GM21381 (cell line): ENCODE measurements around the gene GCSAML.
"Not testable (repeated sequence)": the region's sequence is repeated elsewhere in the genome, so short reads cannot be mapped to it uniquely, and the experiment has no call there.

Experiments used
- ATAC-seq: cut with Tn5 transposase; IDR thresholded peaks from one replicate; pipeline ENCODE4 v1.9.1; 2021; ENCODE audit warnings: mild to moderate bottlenecking, moderate library complexity; ENCODE audit not compliant: unreplicated experiment

Gene GCSAML

GRCh38 chr1:247548769-247549182 is at the start of gene GCSAML:
Gene GCSAML (plus strand): TSS chr1:247549134. CDS start chr1:247549192, 58 bp downstream.
- ATAC-seq, result no peak

DNA sequence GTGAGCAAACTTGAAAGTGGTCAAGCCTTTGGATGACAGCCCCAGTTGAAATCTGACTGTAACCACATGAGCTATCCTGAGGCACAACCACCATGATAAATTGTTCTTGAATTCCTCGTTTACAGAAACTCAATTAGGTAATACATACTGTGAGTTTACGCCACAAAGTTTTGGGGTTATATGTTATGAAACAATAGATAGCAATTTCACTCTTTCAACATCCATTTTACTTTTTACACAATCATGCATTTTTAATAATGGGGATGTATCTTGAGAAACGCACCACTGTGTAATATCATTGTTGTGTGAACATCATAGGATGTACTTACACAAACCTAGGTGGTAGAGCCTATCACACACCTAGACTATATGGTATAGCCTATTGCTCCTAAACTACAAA is 48.1 kb upstream of the GCSAML start:
- no peak for ATAC-seq

DNA sequence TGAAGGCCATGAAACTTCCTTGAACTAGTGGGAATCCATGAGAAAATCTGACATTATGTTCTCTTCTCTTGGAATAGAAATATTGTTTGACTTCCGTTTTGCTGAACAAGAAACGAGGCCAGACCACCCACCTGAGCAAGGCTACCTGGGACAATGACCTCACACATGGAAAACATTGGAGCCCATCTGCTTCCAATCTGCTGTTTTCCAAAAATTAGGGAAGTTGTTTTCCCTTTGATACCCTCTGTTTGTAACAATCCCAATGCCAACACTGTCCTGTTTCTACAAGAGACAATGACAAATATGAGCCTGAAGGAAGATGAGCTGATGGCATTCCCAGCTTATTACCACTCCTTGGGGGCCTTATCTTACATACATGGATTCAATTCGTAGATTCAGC is 42.1 kb upstream of the GCSAML start:
- ATAC-seq, result no peak

DNA sequence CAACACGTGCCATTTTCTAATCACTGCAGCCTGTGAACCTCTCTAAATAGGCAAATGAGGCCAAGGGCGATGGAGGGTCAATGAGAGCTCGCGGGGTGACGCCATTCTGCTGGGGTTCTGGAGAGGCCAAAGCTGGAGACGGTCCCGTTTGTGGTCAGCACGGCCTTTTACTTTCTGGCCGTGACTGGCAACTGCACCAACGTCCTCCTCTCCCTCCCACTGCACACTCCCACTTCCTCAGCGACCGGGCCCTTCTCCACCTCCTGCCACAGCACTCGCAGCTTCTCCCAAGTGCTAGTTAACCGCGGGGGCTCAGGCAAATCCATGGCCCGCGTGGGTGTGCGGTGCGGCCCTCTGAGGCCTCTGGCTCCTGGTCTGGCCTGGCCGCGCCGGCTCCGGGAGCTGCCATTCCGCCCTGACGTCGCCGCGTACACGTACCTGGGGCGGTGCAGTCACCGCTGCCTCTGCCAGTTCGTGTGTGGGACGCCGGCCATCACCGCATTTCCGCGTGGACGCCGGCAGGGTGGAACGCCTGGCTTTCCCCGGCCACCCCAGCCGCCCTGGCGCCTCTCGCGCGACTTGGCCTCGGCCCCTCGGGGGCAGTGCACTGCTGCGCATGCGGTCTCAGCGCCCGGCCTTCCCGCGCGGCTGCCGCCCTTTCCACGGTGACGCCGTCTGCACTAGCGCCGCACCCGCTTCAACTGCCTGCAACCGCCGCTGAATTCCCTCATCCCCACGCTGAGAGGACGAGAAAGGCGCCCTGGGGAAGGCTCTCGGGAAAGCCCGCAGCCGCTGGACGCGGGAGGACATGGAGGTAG is 30.9 kb upstream of the GCSAML start:
- ATAC-seq, result no peak

- no peak for ATAC-seq
Observed at GRCh38 chr1:247518613-247518891, 30.4 kb upstream of the GCSAML start.

DNA sequence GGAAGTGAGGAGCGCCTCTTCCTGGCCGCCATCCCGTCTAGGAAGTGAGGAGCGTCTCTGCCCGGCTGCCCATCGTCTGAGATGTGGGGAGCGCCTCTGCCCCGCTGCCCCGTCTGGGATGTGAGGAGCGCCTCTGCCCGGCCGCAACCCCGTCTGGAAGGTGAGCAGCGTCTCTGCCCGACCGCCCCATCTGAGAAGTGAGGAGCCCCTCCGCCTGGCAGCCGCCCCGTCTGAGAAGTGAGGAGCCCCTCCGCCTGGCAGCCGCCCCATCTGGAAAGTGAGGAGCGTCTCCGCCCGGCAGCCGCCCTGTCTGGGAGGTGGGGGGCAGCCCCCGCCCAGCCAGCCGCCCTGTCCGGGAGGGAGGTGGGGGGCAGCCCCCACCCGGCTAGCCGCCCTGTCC is 27.0 kb upstream of the GCSAML start:
- not testable (repeated sequence) for ATAC-seq

DNA sequence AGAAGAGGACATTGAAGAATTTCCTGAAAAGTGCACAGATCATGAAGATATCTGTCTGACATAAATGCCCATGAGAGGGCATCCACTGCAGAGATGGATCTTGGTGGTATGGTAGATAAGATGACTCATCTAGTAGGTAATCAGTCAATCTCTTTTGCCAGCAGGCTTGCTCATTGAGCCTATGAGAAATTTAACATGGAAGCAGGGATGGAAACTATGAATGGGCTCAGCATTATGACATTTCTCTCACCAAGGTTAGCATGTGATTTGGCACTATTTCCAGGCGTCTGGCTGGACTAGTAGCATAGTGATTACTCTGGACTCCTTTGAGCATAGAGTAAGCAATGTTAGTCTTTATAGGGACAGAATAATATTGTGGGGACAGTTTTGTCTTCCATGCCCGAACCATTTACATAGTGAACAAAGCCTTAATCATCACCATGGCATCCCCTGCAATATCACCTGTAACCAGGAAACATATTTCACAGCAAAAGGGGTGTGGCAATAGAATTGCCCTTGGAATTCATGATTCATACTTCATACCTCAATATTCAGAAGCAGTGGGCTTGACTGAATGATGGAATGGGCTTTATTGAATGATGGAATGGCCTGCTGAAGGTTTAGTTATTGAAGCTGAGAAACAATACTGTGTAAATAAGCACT is 20.0 kb upstream of the GCSAML start:
- no peak for ATAC-seq

DNA sequence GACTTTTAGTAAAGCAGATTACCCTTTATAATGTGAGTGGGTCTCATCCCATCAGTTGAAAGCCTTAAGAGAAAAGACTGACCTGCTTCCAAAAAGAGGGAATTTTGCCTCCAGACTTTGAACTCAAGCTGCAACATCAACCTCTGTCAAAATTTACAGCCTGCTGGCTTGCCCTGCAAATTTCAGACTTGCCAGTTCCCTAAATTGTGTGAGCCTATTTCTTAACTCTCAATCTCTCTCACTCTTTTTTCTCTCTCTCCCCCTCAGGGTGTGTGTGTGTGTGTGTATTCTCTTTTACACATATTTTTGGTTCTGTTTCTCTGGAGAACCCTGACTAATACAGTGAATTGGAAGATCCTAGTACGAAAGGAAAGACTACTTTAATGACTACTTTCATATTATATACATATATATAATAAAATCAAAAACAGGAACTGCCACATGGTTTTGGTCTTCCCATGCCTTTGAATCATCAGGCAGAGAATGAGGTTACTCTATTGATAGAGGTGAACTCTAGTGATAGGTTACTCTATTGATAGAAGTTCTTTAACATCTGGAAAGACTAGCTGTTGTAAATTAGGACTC is 19.1 kb upstream of the GCSAML start:
- ATAC-seq, result no peak

DNA sequence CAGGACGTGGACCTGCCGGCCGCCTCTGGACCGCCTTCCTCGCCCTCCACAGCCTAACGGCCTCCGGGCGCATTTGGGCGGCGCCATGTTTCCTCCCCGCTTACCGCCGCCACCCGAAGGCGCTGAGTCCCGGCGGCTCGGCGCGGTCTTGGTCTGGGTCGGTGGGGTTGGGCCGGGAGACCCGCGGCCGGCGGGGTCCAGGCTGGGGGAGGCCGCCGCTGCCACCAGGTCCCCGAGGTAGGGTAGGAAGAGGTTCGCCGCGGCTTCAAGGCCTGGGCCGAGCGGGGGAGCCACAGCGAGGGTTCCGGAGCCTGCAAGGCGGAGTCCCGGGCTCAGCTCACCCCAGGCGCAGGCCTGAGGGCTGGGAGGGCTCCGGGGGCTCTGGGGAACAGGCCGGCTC is 18.1 kb upstream of the GCSAML start:
- ATAC-seq, result no peak

GRCh38 chr1:247531937-247532336 is 17.0 kb upstream of the GCSAML start:
- no peak for ATAC-seq

- no peak for ATAC-seq
Observed at GRCh38 chr1:247535402-247535801, 13.5 kb upstream of the GCSAML start.

DNA sequence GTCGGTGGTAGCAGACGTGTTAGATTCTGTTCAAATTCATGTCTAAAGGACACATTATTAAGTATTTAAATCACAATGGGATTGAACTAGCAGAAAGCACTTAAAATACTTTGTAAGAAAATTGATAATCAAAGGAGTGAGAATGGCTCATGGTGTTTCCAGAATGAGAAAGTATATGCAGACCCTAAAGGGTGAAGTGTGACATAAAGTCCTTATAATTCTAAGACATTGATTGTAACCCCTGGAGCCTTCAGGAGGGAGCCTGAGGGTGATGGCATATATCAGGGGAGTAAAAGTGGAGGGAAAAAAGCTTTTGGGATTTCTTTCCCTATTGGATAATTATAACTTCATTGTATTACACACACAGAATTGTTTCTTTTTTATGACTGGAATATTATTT is 12.6 kb upstream of the GCSAML start, which contains the start of gene OR2C3:
TSS of gene OR2C3 (minus strand) at position 101 of the 400 bp plus-strand sequence. CDS start 3,929 bp downstream, outside the sequence.
- ATAC-seq, result no peak

GRCh38 chr1:247538561-247538960 is 10.4 kb upstream of the GCSAML start:
- no peak for ATAC-seq

GRCh38 chr1:247539215-247539614 is 9.7 kb upstream of the GCSAML start:
- no peak for ATAC-seq

DNA sequence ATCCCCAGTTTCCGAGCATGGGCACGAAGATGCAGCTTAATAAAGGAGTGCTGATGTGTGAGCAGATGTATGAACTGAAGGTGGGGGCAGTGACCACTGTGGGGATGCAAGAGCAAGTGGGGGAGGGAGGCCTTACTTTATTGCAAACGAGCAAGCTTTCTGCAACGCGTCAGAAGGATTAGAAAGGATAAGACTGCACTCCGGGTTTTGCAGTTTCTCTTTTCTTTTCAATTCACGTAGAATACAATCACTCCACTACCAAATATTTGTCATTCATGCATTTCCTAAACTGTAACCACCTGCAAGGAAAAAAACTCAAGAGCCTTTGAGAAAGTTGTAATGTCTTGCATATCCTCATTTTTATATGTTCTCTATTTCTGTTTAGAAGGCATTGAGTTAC is 8.4 kb upstream of the GCSAML start:
- no peak for ATAC-seq

DNA sequence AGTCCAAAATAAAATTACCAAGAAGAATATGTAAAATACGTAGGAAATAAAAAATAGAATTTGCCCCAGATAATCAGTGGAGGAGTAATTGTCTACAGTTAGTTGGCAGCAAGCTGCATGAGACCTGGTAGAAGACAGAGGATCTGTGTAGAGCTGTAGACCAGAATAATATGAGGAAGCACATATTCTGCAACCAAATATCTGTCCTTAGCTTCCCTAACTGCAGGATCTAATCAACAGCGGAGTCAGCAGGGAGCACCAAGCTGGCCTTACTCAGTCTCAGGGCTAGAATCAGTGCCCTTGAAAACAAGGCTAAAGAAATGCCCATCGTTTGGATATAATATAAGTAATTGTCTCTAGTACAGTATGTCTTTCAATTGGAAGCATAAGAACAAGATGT is 6.1 kb upstream of the GCSAML start:
- ATAC-seq, result no peak

- no peak for ATAC-seq
Observed at GRCh38 chr1:247548092-247548491, 842 bp upstream of the GCSAML start.

GRCh38 chr1:247551721-247552120 is 2.8 kb downstream of the GCSAML start:
- no peak for ATAC-seq

- ATAC-seq, result no peak
Observed at GRCh38 chr1:247552231-247552630, 3.3 kb downstream of the GCSAML start.

DNA sequence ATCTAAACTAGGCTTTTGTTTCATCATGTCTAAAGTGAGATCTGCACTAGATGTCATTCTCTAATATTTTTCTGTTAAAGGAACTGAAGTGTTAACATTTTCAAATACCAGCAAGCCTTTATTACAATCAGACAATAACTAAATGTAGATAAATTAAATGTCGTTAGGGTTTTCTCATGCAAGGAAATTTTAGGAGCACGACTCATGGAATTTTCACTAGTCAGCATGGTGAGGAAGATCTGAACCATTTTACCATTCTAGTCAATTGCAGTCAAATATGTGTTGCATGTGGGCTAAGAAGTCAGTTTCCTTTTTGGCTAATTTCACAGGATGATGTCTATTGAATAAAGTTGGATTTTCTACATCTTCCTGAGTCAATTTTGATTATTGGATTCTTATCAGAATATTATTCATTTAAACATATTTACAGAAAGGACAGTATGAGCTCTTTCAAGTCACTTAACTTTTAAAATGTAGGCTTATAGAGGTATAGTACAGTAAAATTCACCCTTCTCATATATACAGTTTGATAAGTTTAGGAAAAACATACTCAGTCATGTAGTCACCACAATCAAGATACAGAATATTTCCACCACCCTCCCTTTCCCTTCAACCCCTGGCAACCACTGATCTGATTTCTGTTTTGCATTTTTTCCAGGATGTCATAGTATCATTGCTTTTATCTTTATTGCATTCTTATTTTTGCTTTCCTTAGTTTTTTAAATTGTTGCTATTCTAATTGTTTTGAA is 9.2 kb downstream of the GCSAML start:
- ATAC-seq, result no peak

DNA sequence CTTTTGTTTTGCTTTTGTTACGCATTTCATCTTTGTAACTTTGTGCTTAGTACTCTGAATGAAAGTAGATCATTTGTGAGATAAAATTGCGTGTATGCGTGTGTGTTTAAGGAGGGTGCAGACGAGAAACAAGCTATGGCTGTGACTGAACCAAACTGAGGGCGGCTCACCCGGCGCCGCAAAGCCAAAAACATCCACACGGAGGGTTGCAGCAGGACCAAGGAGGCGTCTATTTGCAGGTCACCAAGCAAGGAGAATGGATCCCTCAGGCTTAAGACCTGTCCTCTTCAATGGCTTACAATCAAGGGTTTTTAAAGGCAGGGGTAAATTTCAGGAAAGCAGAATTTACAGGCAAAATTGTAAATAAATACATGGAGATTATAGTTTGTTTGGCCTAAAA is 12.8 kb downstream of the GCSAML start:
- ATAC-seq, result no peak
